DND-41 (cell line): ENCODE results near the gene NDRG4.

ENCODE experiments used
- EZH2 ChIP-seq: IDR thresholded peaks from 3 replicates; pipeline ENCODE4 v1.6.1; 2012; ENCODE audit warnings: borderline replicate concordance, low read depth, mild to moderate bottlenecking, moderate library complexity, low read length, inconsistent platforms; ENCODE audit not compliant: severe bottlenecking
- TF ChIP-seq, protein P1 (sequence below): IDR thresholded peaks from 2 replicates; pipeline ENCODE4 v1.5.1; 2012; ENCODE audit warnings: borderline replicate concordance, low read length, moderate library complexity, mild to moderate bottlenecking; ENCODE audit not compliant: poor library complexity, severe bottlenecking; ENCODE audit errors: extremely low read depth

DNA sequence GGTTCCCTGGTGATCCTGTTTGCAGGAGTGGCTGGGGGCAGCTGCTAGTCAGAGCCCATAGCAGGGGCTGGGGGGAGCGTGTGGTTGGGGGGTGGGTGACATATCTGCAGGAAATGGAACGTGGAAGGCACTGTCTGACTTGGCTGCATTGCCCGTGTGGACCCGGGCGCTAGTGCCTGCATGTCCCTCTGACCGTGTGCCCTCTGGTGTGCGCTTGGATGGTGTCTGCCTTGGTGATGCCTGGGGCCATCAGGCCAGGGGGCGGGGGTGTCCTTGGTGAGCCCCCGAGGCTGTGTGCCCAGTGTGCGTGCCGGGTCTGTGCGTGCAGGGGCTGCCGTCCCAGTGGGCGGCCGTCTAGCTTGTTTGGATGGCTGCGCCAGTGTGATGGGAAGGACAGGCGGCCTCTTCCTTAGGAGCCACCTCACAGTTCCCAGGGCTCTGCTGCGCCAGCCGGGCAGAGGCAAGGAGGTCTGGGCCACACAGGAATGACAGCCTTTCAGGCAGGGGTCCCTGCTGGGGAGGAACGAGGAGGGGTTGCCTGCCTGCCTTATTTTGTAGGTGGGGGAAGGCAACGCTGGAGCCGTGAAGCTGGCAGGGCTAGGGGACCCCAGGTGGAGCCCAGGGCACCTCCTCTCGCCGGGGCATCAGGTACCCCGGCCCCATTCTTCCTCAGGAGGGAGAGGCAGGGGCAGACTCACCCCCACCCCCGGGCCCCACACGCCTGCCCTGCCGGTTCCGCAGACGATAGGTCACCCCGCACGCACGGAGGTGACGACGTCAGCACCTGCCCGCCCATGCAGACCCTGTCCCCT is 693 bp downstream of the NDRG4 start:
- TF ChIP-seq, protein P1, sequence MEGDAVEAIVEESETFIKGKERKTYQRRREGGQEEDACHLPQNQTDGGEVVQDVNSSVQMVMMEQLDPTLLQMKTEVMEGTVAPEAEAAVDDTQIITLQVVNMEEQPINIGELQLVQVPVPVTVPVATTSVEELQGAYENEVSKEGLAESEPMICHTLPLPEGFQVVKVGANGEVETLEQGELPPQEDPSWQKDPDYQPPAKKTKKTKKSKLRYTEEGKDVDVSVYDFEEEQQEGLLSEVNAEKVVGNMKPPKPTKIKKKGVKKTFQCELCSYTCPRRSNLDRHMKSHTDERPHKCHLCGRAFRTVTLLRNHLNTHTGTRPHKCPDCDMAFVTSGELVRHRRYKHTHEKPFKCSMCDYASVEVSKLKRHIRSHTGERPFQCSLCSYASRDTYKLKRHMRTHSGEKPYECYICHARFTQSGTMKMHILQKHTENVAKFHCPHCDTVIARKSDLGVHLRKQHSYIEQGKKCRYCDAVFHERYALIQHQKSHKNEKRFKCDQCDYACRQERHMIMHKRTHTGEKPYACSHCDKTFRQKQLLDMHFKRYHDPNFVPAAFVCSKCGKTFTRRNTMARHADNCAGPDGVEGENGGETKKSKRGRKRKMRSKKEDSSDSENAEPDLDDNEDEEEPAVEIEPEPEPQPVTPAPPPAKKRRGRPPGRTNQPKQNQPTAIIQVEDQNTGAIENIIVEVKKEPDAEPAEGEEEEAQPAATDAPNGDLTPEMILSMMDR, result no peak
- no peak for TF ChIP-seq EZH2
